Peyer's patch (tissue), 4 donors: ENCODE results near the gene HTR3D.

Source experiments
- POLR2A ChIP-seq, 2 donors: fragments of 450-650 bp; IDR thresholded peaks; one replicate each; pipeline ENCODE4 v1.5.1; 2017; ENCODE audit warnings: antibody characterized with exemption in 2 of 2, mild to moderate bottlenecking in 2 of 2, moderate library complexity in 2 of 2
- TF ChIP-seq, protein P1 (sequence below), 6 experiments: fragments of 450-650 bp in 4 of 6; fragments of 200-600 bp in 2 of 6; sonication (generic) in 1 of 6; IDR thresholded peaks; one replicate each; pipeline ENCODE4 v1.5.1; 2017 to 2019; ENCODE audit warnings: antibody characterized with exemption in 6 of 6, mild to moderate bottlenecking in 3 of 6, moderate library complexity in 1 of 6

DNA sequence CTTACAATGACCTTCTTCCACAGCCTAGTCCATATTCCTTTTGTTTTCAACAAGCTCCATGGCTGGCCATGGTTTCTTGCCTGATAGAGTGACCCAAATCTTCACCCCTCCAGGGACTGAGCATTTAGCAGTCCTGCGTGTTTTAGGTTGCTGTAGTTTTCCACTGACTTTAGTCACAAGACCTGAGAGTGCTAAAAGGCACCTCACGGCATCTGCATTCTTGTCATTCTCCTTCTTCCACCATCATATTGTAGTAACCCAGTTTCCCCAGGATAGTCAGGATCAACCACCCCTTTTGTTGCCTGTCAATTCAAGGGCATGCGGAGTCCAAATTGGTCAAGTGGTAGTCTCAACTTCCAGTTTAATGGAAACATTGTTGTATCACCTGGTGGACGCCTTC lies 42.1 kb downstream of the HTR3D start:
- TF ChIP-seq, protein P1, sequence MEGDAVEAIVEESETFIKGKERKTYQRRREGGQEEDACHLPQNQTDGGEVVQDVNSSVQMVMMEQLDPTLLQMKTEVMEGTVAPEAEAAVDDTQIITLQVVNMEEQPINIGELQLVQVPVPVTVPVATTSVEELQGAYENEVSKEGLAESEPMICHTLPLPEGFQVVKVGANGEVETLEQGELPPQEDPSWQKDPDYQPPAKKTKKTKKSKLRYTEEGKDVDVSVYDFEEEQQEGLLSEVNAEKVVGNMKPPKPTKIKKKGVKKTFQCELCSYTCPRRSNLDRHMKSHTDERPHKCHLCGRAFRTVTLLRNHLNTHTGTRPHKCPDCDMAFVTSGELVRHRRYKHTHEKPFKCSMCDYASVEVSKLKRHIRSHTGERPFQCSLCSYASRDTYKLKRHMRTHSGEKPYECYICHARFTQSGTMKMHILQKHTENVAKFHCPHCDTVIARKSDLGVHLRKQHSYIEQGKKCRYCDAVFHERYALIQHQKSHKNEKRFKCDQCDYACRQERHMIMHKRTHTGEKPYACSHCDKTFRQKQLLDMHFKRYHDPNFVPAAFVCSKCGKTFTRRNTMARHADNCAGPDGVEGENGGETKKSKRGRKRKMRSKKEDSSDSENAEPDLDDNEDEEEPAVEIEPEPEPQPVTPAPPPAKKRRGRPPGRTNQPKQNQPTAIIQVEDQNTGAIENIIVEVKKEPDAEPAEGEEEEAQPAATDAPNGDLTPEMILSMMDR (IDR thresholded peaks at IDR 0.05) = no peak
- no peak for TF ChIP-seq POLR2A (IDR thresholded peaks at IDR 0.05)
